H1 (cell line): ENCODE measurements around the gene AOPEP. TPM values are rescaled to one million over a fixed set of nuclear protein-coding genes. Genes with fewer than 3 reads are reported as not detected.

Source experiments
- CHD2 ChIP-seq: IDR thresholded peaks from 2 replicates; pipeline ENCODE4 v1.6.1; 2012; ENCODE audit warnings: low read length, improper control_type of control experiment
- CHD7 ChIP-seq: fragments of 300-600 bp; sonication (generic); IDR thresholded peaks from 2 replicates; pipeline ENCODE4 v1.7.1; 2012; ENCODE audit warnings: low read length, moderate library complexity, mild to moderate bottlenecking, inconsistent platforms; ENCODE audit not compliant: insufficient replicate concordance
- EP300 ChIP-seq, 2 experiments: IDR thresholded peaks; 1 replicate in 1 of 2; 2 replicates in 1 of 2; pipeline ENCODE4 v1.6.1; 2011 to 2012; ENCODE audit warnings: low read depth in 2 of 2, low read length in 2 of 2, mild to moderate bottlenecking in 2 of 2, borderline replicate concordance in 1 of 2, inconsistent platforms in 1 of 2, moderate library complexity in 1 of 2
- FOSL1 ChIP-seq: IDR thresholded peaks from 2 replicates; pipeline ENCODE4 v1.6.1; 2011; ENCODE audit warnings: mild to moderate bottlenecking, low read depth, low read length, moderate library complexity; ENCODE audit not compliant: insufficient read depth
- HDAC2 ChIP-seq, 2 experiments: fragments of 300-600 bp in 1 of 2; sonication (generic) in 1 of 2; IDR thresholded peaks; 2 replicates each; pipeline ENCODE4 v1.6.1; 2011 to 2012; ENCODE audit warnings: low read depth in 2 of 2, low read length in 2 of 2, mild to moderate bottlenecking in 2 of 2, moderate library complexity in 2 of 2, borderline replicate concordance in 1 of 2, inconsistent platforms in 1 of 2
- POU5F1 ChIP-seq: IDR thresholded peaks from 2 replicates; pipeline ENCODE4 v1.6.1; 2011; ENCODE audit warnings: low read depth, mild to moderate bottlenecking, low read length, moderate library complexity
- SIRT6 ChIP-seq: IDR thresholded peaks from one replicate; pipeline ENCODE4 v1.7.1; 2012; ENCODE audit warnings: low read length, inconsistent platforms
- polyA plus RNA-seq, 7 experiments: library from polyadenylated mRNA; depleted of rRNA in 3 of 7; stranded (reverse) in 5 of 7; unstranded in 2 of 7; fragments of >200 nt in 5 of 7; fragments of 200-250 nt in 2 of 7; gene quantifications; 1 replicate in 5 of 7; 2 replicates in 1 of 7; 4 replicates in 1 of 7; pipeline versions ENCODE4 v1.2.1 to v1.2.3, GENCODE V29; 2011 to 2013; ENCODE audit warnings: missing spikeins in 2 of 7, mixed read lengths in 2 of 7
- total RNA-seq: library from RNA; stranded (reverse); fragmentation: NEBNext Ultra II Directional; extraction: Animal tissue kit (Norgen Biotek cat#: 25700); gene quantifications from 2 replicates; pipeline ENCODE4 v1.2.1, GENCODE V29; 2021

The AOPEP gene
- total and polyA plus RNA-seq, 2 of the 8 experiments (the other 6 are each of a cell fraction or from before 2014, with no cell fraction given), result 6.1 to 14.3 TPM

GRCh38 chr9:94881940-94882339 is 155.4 kb downstream of the AOPEP start (continued):
- no peak for TF ChIP-seq CHD7
- TF ChIP-seq EP300 (IDR thresholded peaks at IDR 0.05; ENCODE audit: borderline replicate concordance in 1 of 2, low read depth in 2 of 2, low read length in 2 of 2), result no peak
- no peak for TF ChIP-seq HDAC2 (IDR thresholded peaks at IDR 0.05; ENCODE audit: borderline replicate concordance in 1 of 2, low read depth in 2 of 2, low read length in 2 of 2)
- TF ChIP-seq POU5F1, result no peak
- TF ChIP-seq FOSL1, result no peak
- TF ChIP-seq SIRT6, result no peak
- no peak for TF ChIP-seq CHD2
